ENCODE results near the gene CHN2. TPM values are rescaled to one million over a fixed set of nuclear protein-coding genes. Genes with fewer than 3 reads are reported as not detected.

Gene CHN2
- total RNA-seq, 1 experiment from 2014 or later = 2.1 TPM

DNA sequence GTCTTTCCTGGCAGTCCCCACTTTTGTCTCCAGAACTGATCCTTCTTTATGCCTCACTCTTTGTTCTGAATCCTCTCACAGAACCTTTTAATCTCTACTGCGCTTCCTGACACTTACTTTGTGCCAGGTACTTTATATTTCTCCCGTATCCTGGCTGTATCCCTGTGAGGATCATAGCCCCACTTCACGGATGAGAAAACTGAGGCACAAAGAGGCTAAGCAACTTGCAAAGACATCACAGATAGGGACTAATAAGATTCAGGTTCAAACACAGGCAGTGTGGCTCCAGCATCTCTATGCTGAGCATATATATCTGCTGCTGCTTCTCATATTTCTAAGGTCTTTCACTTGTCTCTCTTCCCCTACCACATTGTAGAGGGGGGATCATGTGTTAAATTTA, 116.7 kb downstream of the CHN2 start:
- no peaks in the 10 kb centered on the region for H4K20me1 ChIP-seq (ENCODE audit: insufficient read depth)
- ChIA-PET POLR2A (no interaction called here), RAD21 (ENCODE audit: low non-redundant PET in 1 of 2, low total read pairs in 2 of 2, uncharacterized antibody in 2 of 2, unreplicated experiment in 2 of 2) (no interaction called here), CTCF (no interaction called here)
- intact Hi-C loops (cut with micrococcal nuclease) = no loop called here
- no peak overlapping the region for H3K27ac ChIP-seq (ENCODE audit: low read depth, low read length)
- no peaks in the 10 kb centered on the region for H3K9me2 ChIP-seq (ENCODE audit: insufficient read depth)
- H3K36me3 ChIP-seq (ENCODE audit: control insufficient read depth in 1 of 2, insufficient read depth in 2 of 2, low read length in 2 of 2) = no peaks in the 10 kb centered on the region
- no peaks in the 10 kb centered on the region for H3K79me2 ChIP-seq (ENCODE audit: insufficient read depth, low read length)
- H3K4me2 ChIP-seq (ENCODE audit: low read length) = no peak overlapping the region
- no peak overlapping the region for H3K4me3 ChIP-seq (replicated peaks in 1 of 2; ENCODE audit: low read depth in 1 of 2, low read length in 2 of 2)
- no peaks in the 10 kb centered on the region for H3K4me1 ChIP-seq (ENCODE audit: control insufficient read depth in 1 of 2, insufficient read depth in 2 of 2, low read length in 2 of 2)
- 0 out of 4 replicates have a peak, but pooled peaks cover 0 to 3% of the 10 kb centered on the region in 2 experiments for H3K9me3 ChIP-seq (ENCODE audit: control insufficient read depth in 1 of 2, insufficient read depth in 1 of 2, low read depth in 1 of 2, low read length in 2 of 2)
- TF ChIP-seq POLR2A (IDR thresholded peaks at IDR 0.05; ENCODE audit: borderline replicate concordance, extremely low read depth, insufficient read depth, insufficient read length) = no peak
- no peak for TF ChIP-seq CBX3 (IDR thresholded peaks at IDR 0.05; ENCODE audit: low read depth)
- no peak for TF ChIP-seq POLR2AphosphoS5 (IDR thresholded peaks at IDR 0.05; ENCODE audit: low read depth, low read length)
- TF ChIP-seq RAD21 (IDR thresholded peaks at IDR 0.05; ENCODE audit: low read depth) = no peak
- TF ChIP-seq YY1 (IDR thresholded peaks at IDR 0.05; ENCODE audit: extremely low read depth, insufficient replicate concordance, low read depth, low read length) = no peak
- TF ChIP-seq, protein P1, sequence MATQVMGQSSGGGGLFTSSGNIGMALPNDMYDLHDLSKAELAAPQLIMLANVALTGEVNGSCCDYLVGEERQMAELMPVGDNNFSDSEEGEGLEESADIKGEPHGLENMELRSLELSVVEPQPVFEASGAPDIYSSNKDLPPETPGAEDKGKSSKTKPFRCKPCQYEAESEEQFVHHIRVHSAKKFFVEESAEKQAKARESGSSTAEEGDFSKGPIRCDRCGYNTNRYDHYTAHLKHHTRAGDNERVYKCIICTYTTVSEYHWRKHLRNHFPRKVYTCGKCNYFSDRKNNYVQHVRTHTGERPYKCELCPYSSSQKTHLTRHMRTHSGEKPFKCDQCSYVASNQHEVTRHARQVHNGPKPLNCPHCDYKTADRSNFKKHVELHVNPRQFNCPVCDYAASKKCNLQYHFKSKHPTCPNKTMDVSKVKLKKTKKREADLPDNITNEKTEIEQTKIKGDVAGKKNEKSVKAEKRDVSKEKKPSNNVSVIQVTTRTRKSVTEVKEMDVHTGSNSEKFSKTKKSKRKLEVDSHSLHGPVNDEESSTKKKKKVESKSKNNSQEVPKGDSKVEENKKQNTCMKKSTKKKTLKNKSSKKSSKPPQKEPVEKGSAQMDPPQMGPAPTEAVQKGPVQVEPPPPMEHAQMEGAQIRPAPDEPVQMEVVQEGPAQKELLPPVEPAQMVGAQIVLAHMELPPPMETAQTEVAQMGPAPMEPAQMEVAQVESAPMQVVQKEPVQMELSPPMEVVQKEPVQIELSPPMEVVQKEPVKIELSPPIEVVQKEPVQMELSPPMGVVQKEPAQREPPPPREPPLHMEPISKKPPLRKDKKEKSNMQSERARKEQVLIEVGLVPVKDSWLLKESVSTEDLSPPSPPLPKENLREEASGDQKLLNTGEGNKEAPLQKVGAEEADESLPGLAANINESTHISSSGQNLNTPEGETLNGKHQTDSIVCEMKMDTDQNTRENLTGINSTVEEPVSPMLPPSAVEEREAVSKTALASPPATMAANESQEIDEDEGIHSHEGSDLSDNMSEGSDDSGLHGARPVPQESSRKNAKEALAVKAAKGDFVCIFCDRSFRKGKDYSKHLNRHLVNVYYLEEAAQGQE (IDR thresholded peaks at IDR 0.05; ENCODE audit: low read depth) = no peak
- no peak overlapping the region for H3K9ac ChIP-seq (ENCODE audit: low read length)
- H3K27me3 ChIP-seq (ENCODE audit: insufficient read depth, low read length) = peaks cover 25% of the 10 kb centered on the region; the same call in 1 of the 2 replicates
- ATAC-seq = no peak
- no TSS peak for BruUV-seq (replicated peaks)
- H2AFZ ChIP-seq (ENCODE audit: low read depth, low read length, poor library complexity, severe bottlenecking) = no peak overlapping the region
- DNase-seq (ENCODE audit: low read depth, low spot score) = no peak

DNA sequence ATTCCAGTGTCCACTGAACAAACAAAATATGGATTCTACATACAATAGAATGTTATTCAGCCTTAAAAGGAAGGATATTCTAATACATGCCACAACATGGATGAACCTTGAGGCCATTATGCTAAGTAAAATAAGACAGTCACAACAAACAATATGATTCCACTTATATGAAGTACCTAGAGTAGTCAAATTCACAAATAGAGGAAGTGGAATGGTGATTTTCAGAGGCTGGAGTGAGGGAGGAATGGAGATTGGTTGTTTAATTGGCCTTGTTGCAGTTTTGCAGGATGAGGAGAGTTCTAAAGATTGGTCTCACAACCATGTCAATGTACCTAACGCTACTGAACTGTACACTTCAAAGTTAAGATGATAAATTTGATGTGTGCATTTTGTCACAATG, 119.6 kb downstream of the CHN2 start:
- TF ChIP-seq, protein P2, sequence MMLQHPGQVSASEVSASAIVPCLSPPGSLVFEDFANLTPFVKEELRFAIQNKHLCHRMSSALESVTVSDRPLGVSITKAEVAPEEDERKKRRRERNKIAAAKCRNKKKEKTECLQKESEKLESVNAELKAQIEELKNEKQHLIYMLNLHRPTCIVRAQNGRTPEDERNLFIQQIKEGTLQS (IDR thresholded peaks at IDR 0.05) = no peak
- TF ChIP-seq ZNF274 (IDR thresholded peaks at IDR 0.05; ENCODE audit: low read depth, low read length) (no peak), EZH2phosphoT487 (IDR thresholded peaks at IDR 0.05; ENCODE audit: borderline replicate concordance) (no peak), POLR2AphosphoS5 (IDR thresholded peaks at IDR 0.05; ENCODE audit: low read depth, low read length) (no peak)
- DNase-seq (ENCODE audit: low read depth, low spot score) = no peak
- CTCF ChIA-PET = no interaction called here
- ATAC-seq = no peak
- H2AFZ ChIP-seq (ENCODE audit: low read depth, low read length, poor library complexity, severe bottlenecking) = no peak overlapping the region
- H3K27me3 ChIP-seq (ENCODE audit: insufficient read depth, low read length) = peaks cover 25% of the 10 kb centered on the region; the same call in 1 of the 2 replicates
- no peak overlapping the region for H3K4me2 ChIP-seq (ENCODE audit: low read length)
- no peaks in the 10 kb centered on the region for H3K9me2 ChIP-seq (ENCODE audit: insufficient read depth)
- H4K20me1 ChIP-seq (ENCODE audit: insufficient read depth) = no peaks in the 10 kb centered on the region
- H3K4me3 ChIP-seq (replicated peaks in 1 of 2; ENCODE audit: low read depth in 1 of 2, low read length in 2 of 2) = no peak overlapping the region
- H3K4me1 ChIP-seq (ENCODE audit: control insufficient read depth in 1 of 2, insufficient read depth in 2 of 2, low read length in 2 of 2) = no peaks in the 10 kb centered on the region
- H3K9ac ChIP-seq (ENCODE audit: low read length) = no peak overlapping the region
- POLR2A ChIA-PET = no interaction called here
- no TSS peak for BruUV-seq (replicated peaks)
- H3K9me3 ChIP-seq (ENCODE audit: control insufficient read depth in 1 of 2, insufficient read depth in 1 of 2, low read depth in 1 of 2, low read length in 2 of 2) = 0 out of 4 replicates have a peak, but pooled peaks cover 0 to 3% of the 10 kb centered on the region in 2 experiments
- intact Hi-C loops (cut with micrococcal nuclease) = no loop called here
- H3K36me3 ChIP-seq (ENCODE audit: control insufficient read depth in 1 of 2, insufficient read depth in 2 of 2, low read length in 2 of 2) = no peaks in the 10 kb centered on the region
- no peaks in the 10 kb centered on the region for H3K79me2 ChIP-seq (ENCODE audit: insufficient read depth, low read length)
- RAD21 ChIA-PET (ENCODE audit: low non-redundant PET in 1 of 2, low total read pairs in 2 of 2, uncharacterized antibody in 2 of 2, unreplicated experiment in 2 of 2) = no interaction called here
- no peak overlapping the region for H3K27ac ChIP-seq (ENCODE audit: low read depth, low read length)

Data from HCT116 (cell line).